H1 (cell line): Measurements from ENCODE around the gene ABI2. TPM values are rescaled to one million over a fixed set of nuclear protein-coding genes. Genes with fewer than 3 reads are reported as not detected.

Experiments used
- HDAC6 ChIP-seq: IDR thresholded peaks from one replicate; pipeline ENCODE4 v1.7.1; 2012; ENCODE audit warnings: low read depth, mild to moderate bottlenecking, inconsistent platforms, low read length, moderate library complexity
- KDM5A ChIP-seq: fragments of 200-600 bp; IDR thresholded peaks from 2 replicates; pipeline ENCODE4 v1.7.1; 2012; ENCODE audit warnings: mild to moderate bottlenecking, low read length, inconsistent platforms, mixed read lengths
- PHF8 ChIP-seq: fragments of 200-600 bp; sonication (generic); conservative IDR thresholded peaks from 2 replicates; pipeline ENCODE4 v1.7.1; 2012; ENCODE audit warnings: low read depth, mild to moderate bottlenecking, inconsistent platforms, low read length, moderate library complexity
- TAF1 ChIP-seq: IDR thresholded peaks from 2 replicates; pipeline ENCODE4 v1.6.1; 2011; ENCODE audit warnings: mild to moderate bottlenecking, low read depth, low read length
- TAF7 ChIP-seq: optimal IDR thresholded peaks from 2 replicates; pipeline ENCODE3; 2011; ENCODE audit warnings: low read depth, mild to moderate bottlenecking, inconsistent platforms, low read length, moderate library complexity, borderline replicate concordance
- TBP ChIP-seq: IDR thresholded peaks from 2 replicates; pipeline ENCODE4 v1.6.1; 2011; ENCODE audit warnings: low read depth, low read length, improper control_type of control experiment
- TCF12 ChIP-seq: IDR thresholded peaks from 2 replicates; pipeline ENCODE4 v1.6.1; 2011; ENCODE audit warnings: low read depth, mild to moderate bottlenecking, low read length
- YY1 ChIP-seq: IDR thresholded peaks from 2 replicates; pipeline ENCODE4 v1.6.1; 2011; ENCODE audit warnings: low read depth, mild to moderate bottlenecking, low read length
- polyA plus RNA-seq, 7 experiments: library from polyadenylated mRNA; depleted of rRNA in 3 of 7; stranded (reverse) in 5 of 7; unstranded in 2 of 7; fragments of >200 nt in 5 of 7; fragments of 200-250 nt in 2 of 7; gene quantifications; 1 replicate in 5 of 7; 2 replicates in 1 of 7; 4 replicates in 1 of 7; pipeline versions ENCODE4 v1.2.1 to v1.2.3, GENCODE V29; 2011 to 2013; ENCODE audit warnings: missing spikeins in 2 of 7, mixed read lengths in 2 of 7
- total RNA-seq: library from RNA; stranded (reverse); fragmentation: NEBNext Ultra II Directional; extraction: Animal tissue kit (Norgen Biotek cat#: 25700); gene quantifications from 2 replicates; pipeline ENCODE4 v1.2.1, GENCODE V29; 2021
- TF ChIP-seq, protein P1 (sequence below): fragments of 300-600 bp; sonication (generic); IDR thresholded peaks from 2 replicates; pipeline ENCODE4 v1.7.1; 2012; ENCODE audit warnings: low read length, moderate library complexity, mild to moderate bottlenecking, inconsistent platforms; ENCODE audit not compliant: insufficient replicate concordance
- TF ChIP-seq, protein P2 (sequence below): IDR thresholded peaks from 2 replicates; pipeline ENCODE4 v1.6.1; 2011; ENCODE audit warnings: low read depth, mild to moderate bottlenecking, low read length; ENCODE audit not compliant: insufficient read depth

ABI2 gene
- total and polyA plus RNA-seq, 2 of the 8 experiments (the other 6 are each of a cell fraction or from before 2014, with no cell fraction given): 62.3 to 118 TPM

GRCh38 chr2:203395858-203396257 is 67.7 kb downstream of the ABI2 start (continued):
- TF ChIP-seq, protein P1, sequence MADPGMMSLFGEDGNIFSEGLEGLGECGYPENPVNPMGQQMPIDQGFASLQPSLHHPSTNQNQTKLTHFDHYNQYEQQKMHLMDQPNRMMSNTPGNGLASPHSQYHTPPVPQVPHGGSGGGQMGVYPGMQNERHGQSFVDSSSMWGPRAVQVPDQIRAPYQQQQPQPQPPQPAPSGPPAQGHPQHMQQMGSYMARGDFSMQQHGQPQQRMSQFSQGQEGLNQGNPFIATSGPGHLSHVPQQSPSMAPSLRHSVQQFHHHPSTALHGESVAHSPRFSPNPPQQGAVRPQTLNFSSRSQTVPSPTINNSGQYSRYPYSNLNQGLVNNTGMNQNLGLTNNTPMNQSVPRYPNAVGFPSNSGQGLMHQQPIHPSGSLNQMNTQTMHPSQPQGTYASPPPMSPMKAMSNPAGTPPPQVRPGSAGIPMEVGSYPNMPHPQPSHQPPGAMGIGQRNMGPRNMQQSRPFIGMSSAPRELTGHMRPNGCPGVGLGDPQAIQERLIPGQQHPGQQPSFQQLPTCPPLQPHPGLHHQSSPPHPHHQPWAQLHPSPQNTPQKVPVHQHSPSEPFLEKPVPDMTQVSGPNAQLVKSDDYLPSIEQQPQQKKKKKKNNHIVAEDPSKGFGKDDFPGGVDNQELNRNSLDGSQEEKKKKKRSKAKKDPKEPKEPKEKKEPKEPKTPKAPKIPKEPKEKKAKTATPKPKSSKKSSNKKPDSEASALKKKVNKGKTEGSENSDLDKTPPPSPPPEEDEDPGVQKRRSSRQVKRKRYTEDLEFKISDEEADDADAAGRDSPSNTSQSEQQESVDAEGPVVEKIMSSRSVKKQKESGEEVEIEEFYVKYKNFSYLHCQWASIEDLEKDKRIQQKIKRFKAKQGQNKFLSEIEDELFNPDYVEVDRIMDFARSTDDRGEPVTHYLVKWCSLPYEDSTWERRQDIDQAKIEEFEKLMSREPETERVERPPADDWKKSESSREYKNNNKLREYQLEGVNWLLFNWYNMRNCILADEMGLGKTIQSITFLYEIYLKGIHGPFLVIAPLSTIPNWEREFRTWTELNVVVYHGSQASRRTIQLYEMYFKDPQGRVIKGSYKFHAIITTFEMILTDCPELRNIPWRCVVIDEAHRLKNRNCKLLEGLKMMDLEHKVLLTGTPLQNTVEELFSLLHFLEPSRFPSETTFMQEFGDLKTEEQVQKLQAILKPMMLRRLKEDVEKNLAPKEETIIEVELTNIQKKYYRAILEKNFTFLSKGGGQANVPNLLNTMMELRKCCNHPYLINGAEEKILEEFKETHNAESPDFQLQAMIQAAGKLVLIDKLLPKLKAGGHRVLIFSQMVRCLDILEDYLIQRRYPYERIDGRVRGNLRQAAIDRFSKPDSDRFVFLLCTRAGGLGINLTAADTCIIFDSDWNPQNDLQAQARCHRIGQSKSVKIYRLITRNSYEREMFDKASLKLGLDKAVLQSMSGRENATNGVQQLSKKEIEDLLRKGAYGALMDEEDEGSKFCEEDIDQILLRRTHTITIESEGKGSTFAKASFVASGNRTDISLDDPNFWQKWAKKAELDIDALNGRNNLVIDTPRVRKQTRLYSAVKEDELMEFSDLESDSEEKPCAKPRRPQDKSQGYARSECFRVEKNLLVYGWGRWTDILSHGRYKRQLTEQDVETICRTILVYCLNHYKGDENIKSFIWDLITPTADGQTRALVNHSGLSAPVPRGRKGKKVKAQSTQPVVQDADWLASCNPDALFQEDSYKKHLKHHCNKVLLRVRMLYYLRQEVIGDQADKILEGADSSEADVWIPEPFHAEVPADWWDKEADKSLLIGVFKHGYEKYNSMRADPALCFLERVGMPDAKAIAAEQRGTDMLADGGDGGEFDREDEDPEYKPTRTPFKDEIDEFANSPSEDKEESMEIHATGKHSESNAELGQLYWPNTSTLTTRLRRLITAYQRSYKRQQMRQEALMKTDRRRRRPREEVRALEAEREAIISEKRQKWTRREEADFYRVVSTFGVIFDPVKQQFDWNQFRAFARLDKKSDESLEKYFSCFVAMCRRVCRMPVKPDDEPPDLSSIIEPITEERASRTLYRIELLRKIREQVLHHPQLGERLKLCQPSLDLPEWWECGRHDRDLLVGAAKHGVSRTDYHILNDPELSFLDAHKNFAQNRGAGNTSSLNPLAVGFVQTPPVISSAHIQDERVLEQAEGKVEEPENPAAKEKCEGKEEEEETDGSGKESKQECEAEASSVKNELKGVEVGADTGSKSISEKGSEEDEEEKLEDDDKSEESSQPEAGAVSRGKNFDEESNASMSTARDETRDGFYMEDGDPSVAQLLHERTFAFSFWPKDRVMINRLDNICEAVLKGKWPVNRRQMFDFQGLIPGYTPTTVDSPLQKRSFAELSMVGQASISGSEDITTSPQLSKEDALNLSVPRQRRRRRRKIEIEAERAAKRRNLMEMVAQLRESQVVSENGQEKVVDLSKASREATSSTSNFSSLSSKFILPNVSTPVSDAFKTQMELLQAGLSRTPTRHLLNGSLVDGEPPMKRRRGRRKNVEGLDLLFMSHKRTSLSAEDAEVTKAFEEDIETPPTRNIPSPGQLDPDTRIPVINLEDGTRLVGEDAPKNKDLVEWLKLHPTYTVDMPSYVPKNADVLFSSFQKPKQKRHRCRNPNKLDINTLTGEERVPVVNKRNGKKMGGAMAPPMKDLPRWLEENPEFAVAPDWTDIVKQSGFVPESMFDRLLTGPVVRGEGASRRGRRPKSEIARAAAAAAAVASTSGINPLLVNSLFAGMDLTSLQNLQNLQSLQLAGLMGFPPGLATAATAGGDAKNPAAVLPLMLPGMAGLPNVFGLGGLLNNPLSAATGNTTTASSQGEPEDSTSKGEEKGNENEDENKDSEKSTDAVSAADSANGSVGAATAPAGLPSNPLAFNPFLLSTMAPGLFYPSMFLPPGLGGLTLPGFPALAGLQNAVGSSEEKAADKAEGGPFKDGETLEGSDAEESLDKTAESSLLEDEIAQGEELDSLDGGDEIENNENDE: no peak
- TF ChIP-seq TCF12: no peak
- TF ChIP-seq PHF8: no peak
- no peak for TF ChIP-seq TAF1
- no peak for TF ChIP-seq HDAC6
- no peak for TF ChIP-seq KDM5A
- TF ChIP-seq TBP: no peak
- no peak for TF ChIP-seq YY1
- no peak for TF ChIP-seq TAF7
- TF ChIP-seq, protein P2, sequence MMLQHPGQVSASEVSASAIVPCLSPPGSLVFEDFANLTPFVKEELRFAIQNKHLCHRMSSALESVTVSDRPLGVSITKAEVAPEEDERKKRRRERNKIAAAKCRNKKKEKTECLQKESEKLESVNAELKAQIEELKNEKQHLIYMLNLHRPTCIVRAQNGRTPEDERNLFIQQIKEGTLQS: no peak
